ENCODE data around the gene AGAP9. TPM values are rescaled to one million over a fixed set of nuclear protein-coding genes. Genes with fewer than 3 reads are reported as not detected.
"Not testable (repeated sequence)": the region's sequence is repeated elsewhere in the genome, so short reads cannot be mapped to it uniquely, and the experiment has no call there.

AGAP9 gene
- total RNA-seq, 1 experiment from 2014 or later = 8.6 TPM

DNA sequence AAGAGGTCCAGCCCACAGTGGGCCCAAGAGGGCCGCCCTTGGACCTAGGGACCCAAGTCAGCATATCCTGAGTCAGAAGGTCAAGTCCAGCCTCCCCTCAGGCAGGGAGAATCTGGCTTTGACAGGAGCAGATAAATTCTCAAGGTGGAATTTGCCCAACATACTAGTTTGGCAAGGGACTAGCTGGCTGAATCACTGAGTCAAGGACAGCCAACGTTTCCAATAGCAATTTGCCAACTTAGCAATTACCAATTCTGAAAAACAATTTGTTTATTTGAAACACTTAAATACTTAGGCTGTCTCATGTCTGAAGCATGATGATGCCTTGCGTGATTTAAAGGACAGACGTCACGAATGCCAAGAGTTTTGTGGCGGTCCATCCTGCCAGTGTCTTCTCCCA lies 29.2 kb downstream of the AGAP9 start:
- H2BK15ac ChIP-seq (ENCODE audit: low read depth, low read length); H3K56ac ChIP-seq (ENCODE audit: insufficient read length, low read depth, low read length); H3K27ac ChIP-seq (ENCODE audit: insufficient read length, low read depth, low read length); H3K18ac ChIP-seq (ENCODE audit: insufficient read length, low read depth, low read length); H3K9ac ChIP-seq (ENCODE audit: extremely low read depth, insufficient read length, low read length); H3K79me1 ChIP-seq (ENCODE audit: insufficient read depth, low read depth, low read length, poor library complexity, severe bottlenecking); H2BK120ac ChIP-seq (ENCODE audit: low read depth, low read length, poor library complexity, severe bottlenecking); H3K27me3 ChIP-seq (ENCODE audit: insufficient read depth, low read length); H2BK5ac ChIP-seq (ENCODE audit: insufficient read length, low read length); H3K4me2 ChIP-seq (ENCODE audit: insufficient read depth, insufficient read length, low read length); DNase-seq; H2BK20ac ChIP-seq (ENCODE audit: low read depth, low read length, poor library complexity, severe bottlenecking); H2AFZ ChIP-seq (ENCODE audit: low read length); H3K4me3 Mint-ChIP-seq; H4K5ac ChIP-seq (ENCODE audit: insufficient read length, low read depth, low read length); H3K9me3 Mint-ChIP-seq; H3K4me1 Mint-ChIP-seq; H3K36me3 Mint-ChIP-seq (ENCODE audit: insufficient read depth in 1 of 3, low read depth in 3 of 3); H3T11ph ChIP-seq (ENCODE audit: low read length); H3K9me3 ChIP-seq (ENCODE audit: control insufficient read depth, low read depth, low read length); H3K4me1 ChIP-seq (ENCODE audit: insufficient read depth, low read length); H3K23me2 ChIP-seq (ENCODE audit: insufficient read length, low read depth, low read length, poor library complexity, severe bottlenecking); H3K27me3 Mint-ChIP-seq (ENCODE audit: low read depth); H4K91ac ChIP-seq (ENCODE audit: insufficient read length, low read depth, low read length); H3K4ac ChIP-seq (ENCODE audit: low read depth, low read length); H2AK5ac ChIP-seq (ENCODE audit: insufficient read length, low read length); H4K20me1 ChIP-seq (ENCODE audit: control insufficient read depth, insufficient read depth, insufficient read length); H3K14ac ChIP-seq (ENCODE audit: insufficient read depth, low read length); H3K27ac Mint-ChIP-seq; H4K8ac ChIP-seq (replicated peaks; ENCODE audit: insufficient read length, low read depth, low read length); H3K23ac ChIP-seq (ENCODE audit: insufficient read length, low read depth, low read length); H3K79me2 ChIP-seq (ENCODE audit: insufficient read depth, low read length); H2BK12ac ChIP-seq (ENCODE audit: insufficient read length, low read depth, low read length): not testable (repeated sequence)
- WGBS (ENCODE audit: extremely low coverage, insufficient read length, low lambda C conversion rate) = no CpG with 5 or more reads among the region's 6 CpGs

DNA sequence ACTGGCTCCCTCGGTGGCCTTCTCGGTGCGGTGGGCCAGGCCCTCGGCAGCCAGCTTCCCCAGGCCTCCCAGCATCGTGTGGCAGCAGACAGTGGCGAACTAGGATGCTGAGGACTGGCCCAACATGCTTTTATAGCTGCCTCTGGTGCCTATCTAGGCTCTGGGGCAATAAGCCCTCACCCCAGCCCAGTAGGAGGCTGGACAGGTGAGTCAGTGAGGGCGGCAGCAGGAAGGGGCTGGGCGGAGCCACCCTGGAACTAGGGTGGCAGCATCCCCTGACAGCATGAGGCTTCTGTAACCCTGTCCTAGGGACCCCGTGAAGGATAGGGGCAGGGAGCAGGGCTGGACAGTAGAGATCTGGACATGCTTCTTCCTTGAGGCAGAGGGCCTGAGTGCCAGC lies 31.8 kb downstream of the AGAP9 start, which contains the start of gene FAM25G:
TSS of gene FAM25G (minus strand) at position 101 of the 400 bp plus-strand sequence. CDS start at position 75, 26 bp downstream.
- H3K79me1 ChIP-seq (ENCODE audit: insufficient read depth, low read depth, low read length, poor library complexity, severe bottlenecking); H3T11ph ChIP-seq (ENCODE audit: low read length); H3K4me1 Mint-ChIP-seq; H3K36me3 Mint-ChIP-seq (ENCODE audit: insufficient read depth in 1 of 3, low read depth in 3 of 3); H3K18ac ChIP-seq (ENCODE audit: insufficient read length, low read depth, low read length); H3K27me3 Mint-ChIP-seq (ENCODE audit: low read depth); H3K14ac ChIP-seq (ENCODE audit: insufficient read depth, low read length); H3K4me2 ChIP-seq (ENCODE audit: insufficient read depth, insufficient read length, low read length); H3K56ac ChIP-seq (ENCODE audit: insufficient read length, low read depth, low read length); H3K23ac ChIP-seq (ENCODE audit: insufficient read length, low read depth, low read length); H3K4me1 ChIP-seq (ENCODE audit: insufficient read depth, low read length); H4K5ac ChIP-seq (ENCODE audit: insufficient read length, low read depth, low read length); H3K9ac ChIP-seq (ENCODE audit: extremely low read depth, insufficient read length, low read length); H3K27ac ChIP-seq (ENCODE audit: insufficient read length, low read depth, low read length); H3K27me3 ChIP-seq (ENCODE audit: insufficient read depth, low read length); H2BK20ac ChIP-seq (ENCODE audit: low read depth, low read length, poor library complexity, severe bottlenecking); H2BK120ac ChIP-seq (ENCODE audit: low read depth, low read length, poor library complexity, severe bottlenecking); H2AK5ac ChIP-seq (ENCODE audit: insufficient read length, low read length); H2BK12ac ChIP-seq (ENCODE audit: insufficient read length, low read depth, low read length); H2BK5ac ChIP-seq (ENCODE audit: insufficient read length, low read length); H3K23me2 ChIP-seq (ENCODE audit: insufficient read length, low read depth, low read length, poor library complexity, severe bottlenecking); H3K27ac Mint-ChIP-seq; H3K9me3 ChIP-seq (ENCODE audit: control insufficient read depth, low read depth, low read length); H4K8ac ChIP-seq (replicated peaks; ENCODE audit: insufficient read length, low read depth, low read length); H3K9me3 Mint-ChIP-seq; H4K20me1 ChIP-seq (ENCODE audit: control insufficient read depth, insufficient read depth, insufficient read length); H2AFZ ChIP-seq (ENCODE audit: low read length); H3K4ac ChIP-seq (ENCODE audit: low read depth, low read length); H4K91ac ChIP-seq (ENCODE audit: insufficient read length, low read depth, low read length); H3K4me3 Mint-ChIP-seq; H2BK15ac ChIP-seq (ENCODE audit: low read depth, low read length); H3K79me2 ChIP-seq (ENCODE audit: insufficient read depth, low read length); DNase-seq: not testable (repeated sequence)
- WGBS (ENCODE audit: extremely low coverage, insufficient read length, low lambda C conversion rate) = no CpG with 5 or more reads among the region's 9 CpGs

Data from H9 (cell line).